Raji (cell line): ENCODE data around the gene DIP2B.

Experiments used
- POLR2A ChIP-seq: IDR thresholded peaks from 2 replicates; pipeline ENCODE4 v1.6.1; 2011; ENCODE audit warnings: low read depth, low read length, control low read depth; ENCODE audit not compliant: insufficient read depth

Gene DIP2B

GRCh38 chr12:50563434-50563787, 58.6 kb downstream of the DIP2B start:
- no peak for TF ChIP-seq POLR2A

GRCh38 chr12:50564237-50564947, 59.6 kb downstream of the DIP2B start:
- no peak for TF ChIP-seq POLR2A

- no peak for TF ChIP-seq POLR2A
Measured at GRCh38 chr12:50564948-50565297, 60.1 kb downstream of the DIP2B start.

- TF ChIP-seq POLR2A: no peak
Measured at GRCh38 chr12:50566066-50566465, 61.3 kb downstream of the DIP2B start.

- no peak for TF ChIP-seq POLR2A
Measured at GRCh38 chr12:50567926-50568325, 63.1 kb downstream of the DIP2B start.

GRCh38 chr12:50568338-50569091, 63.7 kb downstream of the DIP2B start:
- no peak for TF ChIP-seq POLR2A

GRCh38 chr12:50569321-50569720, 64.5 kb downstream of the DIP2B start:
- no peak for TF ChIP-seq POLR2A

GRCh38 chr12:50569876-50570275, 65.1 kb downstream of the DIP2B start:
- no peak for TF ChIP-seq POLR2A

- TF ChIP-seq POLR2A: no peak
Measured at GRCh38 chr12:50571786-50572185, 67.0 kb downstream of the DIP2B start.

GRCh38 chr12:50572287-50572686, 67.5 kb downstream of the DIP2B start:
- TF ChIP-seq POLR2A: no peak

- no peak for TF ChIP-seq POLR2A
Measured at GRCh38 chr12:50572760-50573159, 68.0 kb downstream of the DIP2B start.

- TF ChIP-seq POLR2A: no peak
Measured at GRCh38 chr12:50573271-50573670, 68.5 kb downstream of the DIP2B start.

- no peak for TF ChIP-seq POLR2A
Measured at GRCh38 chr12:50574601-50575348, 70.0 kb downstream of the DIP2B start.

GRCh38 chr12:50579757-50580267, 75.0 kb downstream of the DIP2B start:
- TF ChIP-seq POLR2A: no peak

- no peak for TF ChIP-seq POLR2A
Measured at GRCh38 chr12:50580436-50580835, 75.7 kb downstream of the DIP2B start.
